H9 (cell line): Measurements from ENCODE around the gene CREB1. TPM values are rescaled to one million over a fixed set of nuclear protein-coding genes. Genes with fewer than 3 reads are reported as not detected.

ENCODE experiments used
- DNase-seq: peaks from one replicate; pipeline ENCODE4 v3.0.0-alpha.2; 2017
- H2AFZ ChIP-seq: one replicate; pipeline ENCODE4 v1.6.1; 2013; ENCODE audit warnings: mild to moderate bottlenecking, low read length, control low read depth, moderate library complexity
- H2AK5ac ChIP-seq: 2 replicates; pipeline ENCODE4 v1.6.1; 2013; ENCODE audit warnings: low read length, control low read depth, mixed read lengths; ENCODE audit not compliant: insufficient read length
- H2BK120ac ChIP-seq: one replicate; pipeline ENCODE4 v1.6.1; 2013; ENCODE audit warnings: low read depth, mild to moderate bottlenecking, low read length, control low read depth, inconsistent platforms; ENCODE audit not compliant: poor library complexity, severe bottlenecking
- H2BK12ac ChIP-seq: 2 replicates; pipeline ENCODE4 v1.6.1; 2013; ENCODE audit warnings: low read length, control low read depth, mixed read lengths, low read depth; ENCODE audit not compliant: insufficient read length
- H2BK15ac ChIP-seq: 2 replicates; pipeline ENCODE4 v1.6.1; 2013; ENCODE audit warnings: low read depth, low read length, control low read depth
- H2BK20ac ChIP-seq: one replicate; pipeline ENCODE4 v1.6.1; 2013; ENCODE audit warnings: low read depth, mild to moderate bottlenecking, low read length, control low read depth, inconsistent platforms; ENCODE audit not compliant: poor library complexity, severe bottlenecking
- H2BK5ac ChIP-seq: 2 replicates; pipeline ENCODE4 v1.6.1; 2013; ENCODE audit warnings: low read length, control low read depth, mixed read lengths; ENCODE audit not compliant: insufficient read length
- H3K14ac ChIP-seq: 2 replicates; pipeline ENCODE4 v1.6.1; 2013; ENCODE audit warnings: low read length, control low read depth; ENCODE audit not compliant: insufficient read depth
- H3K18ac ChIP-seq: 2 replicates; pipeline ENCODE4 v1.6.1; 2013; ENCODE audit warnings: low read depth, mild to moderate bottlenecking, mixed read lengths, low read length, control low read depth; ENCODE audit not compliant: insufficient read length
- H3K23ac ChIP-seq: 2 replicates; pipeline ENCODE4 v1.6.1; 2013; ENCODE audit warnings: low read length, control low read depth, mixed read lengths, low read depth; ENCODE audit not compliant: insufficient read length
- H3K23me2 ChIP-seq: 2 replicates; pipeline ENCODE4 v1.6.1; 2013; ENCODE audit warnings: low read depth, mild to moderate bottlenecking, mixed read lengths, low read length, control low read depth; ENCODE audit not compliant: insufficient read length, poor library complexity, severe bottlenecking
- H3K27ac ChIP-seq: 2 replicates; pipeline ENCODE4 v1.5.1; 2013; ENCODE audit warnings: low read length, control low read depth, mixed read lengths, low read depth; ENCODE audit not compliant: insufficient read length
- H3K27me3 ChIP-seq: 2 replicates; pipeline ENCODE4 v1.6.1; 2013; ENCODE audit warnings: low read length, control low read depth, inconsistent platforms; ENCODE audit not compliant: insufficient read depth
- H3K4ac ChIP-seq: 2 replicates; pipeline ENCODE4 v1.6.1; 2013; ENCODE audit warnings: low read depth, mild to moderate bottlenecking, control low read depth, inconsistent platforms, low read length, moderate library complexity
- H3K4me1 ChIP-seq: 2 replicates; pipeline ENCODE4 v1.6.1; 2013; ENCODE audit warnings: low read length, control low read depth, inconsistent platforms; ENCODE audit not compliant: insufficient read depth
- H3K4me2 ChIP-seq: 2 replicates; pipeline ENCODE4 v1.6.1; 2013; ENCODE audit warnings: low read length, control low read depth, mixed read lengths; ENCODE audit not compliant: insufficient read length, insufficient read depth
- H3K56ac ChIP-seq: 2 replicates; pipeline ENCODE4 v1.6.1; 2013; ENCODE audit warnings: low read depth, mild to moderate bottlenecking, mixed read lengths, low read length, control low read depth; ENCODE audit not compliant: insufficient read length
- H3K79me1 ChIP-seq: 2 replicates; pipeline ENCODE4 v1.6.1; 2013; ENCODE audit warnings: low read depth, mild to moderate bottlenecking, moderate library complexity, low read length, control low read depth, inconsistent platforms; ENCODE audit not compliant: insufficient read depth, poor library complexity, severe bottlenecking
- H3K79me2 ChIP-seq: 2 replicates; pipeline ENCODE4 v1.6.1; 2013; ENCODE audit warnings: low read length, control low read depth, inconsistent platforms; ENCODE audit not compliant: insufficient read depth
- H3K9ac ChIP-seq: 2 replicates; pipeline ENCODE4 v1.6.1; 2013; ENCODE audit warnings: low read length, control low read depth, mixed read lengths; ENCODE audit not compliant: insufficient read length; ENCODE audit errors: extremely low read depth
- H3K9me3 ChIP-seq: one replicate; pipeline ENCODE4 v1.6.1; 2013; ENCODE audit warnings: low read depth, low read length, inconsistent platforms; ENCODE audit not compliant: control insufficient read depth
- H3T11ph ChIP-seq: one replicate; pipeline ENCODE4 v1.6.1; 2013; ENCODE audit warnings: mild to moderate bottlenecking, low read length, control low read depth, inconsistent platforms
- H4K20me1 ChIP-seq: one replicate; pipeline ENCODE4 v1.6.1; 2013; ENCODE audit not compliant: control insufficient read depth, insufficient read length, insufficient read depth
- H4K5ac ChIP-seq: 2 replicates; pipeline ENCODE4 v1.6.1; 2013; ENCODE audit warnings: low read depth, mild to moderate bottlenecking, mixed read lengths, low read length, control low read depth; ENCODE audit not compliant: insufficient read length
- H4K8ac ChIP-seq: replicated peaks from 2 replicates; pipeline ENCODE4 v1.6.1; 2013; ENCODE audit warnings: low read length, control low read depth, mixed read lengths, low read depth; ENCODE audit not compliant: insufficient read length
- H4K91ac ChIP-seq: 2 replicates; pipeline ENCODE4 v1.6.1; 2013; ENCODE audit warnings: low read depth, mild to moderate bottlenecking, moderate library complexity, mixed read lengths, low read length, control low read depth; ENCODE audit not compliant: insufficient read length
- H3K27ac Mint-ChIP-seq, 3 experiments: 2 replicates in 2 of 3; 3 replicates in 1 of 3; pipeline ENCODE4 v1.8.0; 2020 to 2021; ENCODE audit warnings: mixed read lengths in 3 of 3, mild to moderate bottlenecking in 1 of 3, moderate library complexity in 1 of 3
- H3K27me3 Mint-ChIP-seq: 2 replicates; pipeline ENCODE4 v1.8.0; 2021; ENCODE audit warnings: low read depth, mild to moderate bottlenecking, moderate library complexity, mixed read lengths
- H3K36me3 Mint-ChIP-seq, 3 experiments: 2 replicates in 2 of 3; 3 replicates in 1 of 3; pipeline ENCODE4 v1.8.0; 2020 to 2021; ENCODE audit warnings: low read depth in 3 of 3, mixed read lengths in 3 of 3; ENCODE audit not compliant: insufficient read depth in 1 of 3
- H3K4me1 Mint-ChIP-seq, 2 experiments: 2 replicates each; pipeline ENCODE4 v1.8.0; 2020; ENCODE audit warnings: mixed read lengths in 2 of 2
- H3K4me3 Mint-ChIP-seq, 2 experiments: 2 replicates in 1 of 2; 3 replicates in 1 of 2; pipeline ENCODE4 v1.8.0; 2020 to 2021; ENCODE audit warnings: mild to moderate bottlenecking in 2 of 2, mixed read lengths in 2 of 2, moderate library complexity in 1 of 2
- H3K9me3 Mint-ChIP-seq, 2 experiments: 2 replicates in 1 of 2; 3 replicates in 1 of 2; pipeline ENCODE4 v1.8.0; 2020; ENCODE audit warnings: mild to moderate bottlenecking in 2 of 2, mixed read lengths in 2 of 2, moderate library complexity in 1 of 2
- CTCF ChIP-seq: fragments of 200-600 bp; sonication (generic); conservative IDR thresholded peaks from 3 replicates; pipeline ENCODE4 v1.8.0; 2021; ENCODE audit warnings: antibody characterized with exemption, mild to moderate bottlenecking
- WGBS: extraction: QIAGEN DNeasy Blood & Tissue Kit; methylation state at CpG from one replicate; pipeline ENCODE4 v1.1.7; 2013; ENCODE audit warnings: missing lambda C conversion rate, low lambda C conversion rate, mixed read lengths; ENCODE audit not compliant: insufficient read length; ENCODE audit errors: extremely low coverage; 5-methylcytosine and 5-hydroxymethylcytosine counted together
- total RNA-seq: library from RNA; stranded (reverse); gene quantifications from 2 replicates; pipeline ENCODE4 v1.2.1, GENCODE V29; 2021

Gene CREB1
- total RNA-seq, 1 experiment from 2014 or later, result 103 TPM

GRCh38 chr2:207625014-207625907, 95.5 kb downstream of the CREB1 start, which contains the start of gene METTL21A:
TSS of gene METTL21A (minus strand) at chr2:207625394. CDS start at chr2:207624375, 1,019 bp downstream.
- H3K9me3 ChIP-seq, result no peaks in the 10 kb centered on the region
- H2BK120ac ChIP-seq, result peak within 1 kb of the TSS; percentile 74
- DNase-seq, result peak; percentile 78
- whole genome bisulfite sequencing, result no CpG with 5 or more reads among the region's 92 CpGs
- H3K56ac ChIP-seq, result no peak within 1 kb of the TSS
- peak within 1 kb of the TSS; percentile 87 to 98 (median 87) for H3K27ac Mint-ChIP-seq
- H4K91ac ChIP-seq, result no peak within 1 kb of the TSS
- H4K8ac ChIP-seq, result no peak within 1 kb of the TSS
- H3K23ac ChIP-seq, result no peak within 1 kb of the TSS
- H2AK5ac ChIP-seq, result no peak within 1 kb of the TSS
- no peaks in the 10 kb centered on the region; the same call in 1 of the 2 replicates for H3K4me1 ChIP-seq
- H4K20me1 ChIP-seq, result no peaks in the 10 kb centered on the region
- TF ChIP-seq CTCF, result peak; percentile 31; the same call in 2 of the 3 replicates
- no peak within 1 kb of the TSS for H2BK15ac ChIP-seq
- H3K27me3 ChIP-seq, result no peaks in the 10 kb centered on the region
- no peak within 1 kb of the TSS for H2BK12ac ChIP-seq
- no peak within 1 kb of the TSS for H4K5ac ChIP-seq
- no peak within 1 kb of the TSS for H3T11ph ChIP-seq
- H3K4ac ChIP-seq, result no peak within 1 kb of the TSS; the same call in 1 of the 2 replicates
- no peaks in the 10 kb centered on the region for H3K79me1 ChIP-seq
- H3K27ac ChIP-seq, result no peak within 1 kb of the TSS
- no peaks in the 10 kb centered on the region for H3K27me3 Mint-ChIP-seq
- H3K9ac ChIP-seq, result peak within 1 kb of the TSS; percentile 57
- no peaks in the 10 kb centered on the region for H3K9me3 Mint-ChIP-seq
- H3K4me3 Mint-ChIP-seq, result peak within 1 kb of the TSS; percentile 87 to 95
- peaks cover 9 to 16% of the 10 kb centered on the region in 2 experiments for H3K4me1 Mint-ChIP-seq
- peak within 1 kb of the TSS; percentile 97 for H3K14ac ChIP-seq
- peak within 1 kb of the TSS; percentile 76 for H3K4me2 ChIP-seq
- peak within 1 kb of the TSS; percentile 85 for H3K18ac ChIP-seq
- H3K36me3 Mint-ChIP-seq, result peaks cover 21 to 39% (median 39%) of the 10 kb centered on the region in 3 experiments; a peak in 6 of 7 replicates
- peaks cover 16% of the 10 kb centered on the region for H3K23me2 ChIP-seq
- H2BK5ac ChIP-seq, result no peak within 1 kb of the TSS
- H3K79me2 ChIP-seq, result no peaks in the 10 kb centered on the region
- H2AFZ ChIP-seq, result no peak within 1 kb of the TSS
- H2BK20ac ChIP-seq, result no peak within 1 kb of the TSS
